HG02623 (cell line): ENCODE measurements around the gene UBQLNL.

ENCODE experiments used
- ATAC-seq: cut with Tn5 transposase; IDR thresholded peaks from one replicate; pipeline ENCODE4 v1.9.1; 2021; ENCODE audit warnings: moderate library complexity; ENCODE audit not compliant: unreplicated experiment

Gene UBQLNL

DNA sequence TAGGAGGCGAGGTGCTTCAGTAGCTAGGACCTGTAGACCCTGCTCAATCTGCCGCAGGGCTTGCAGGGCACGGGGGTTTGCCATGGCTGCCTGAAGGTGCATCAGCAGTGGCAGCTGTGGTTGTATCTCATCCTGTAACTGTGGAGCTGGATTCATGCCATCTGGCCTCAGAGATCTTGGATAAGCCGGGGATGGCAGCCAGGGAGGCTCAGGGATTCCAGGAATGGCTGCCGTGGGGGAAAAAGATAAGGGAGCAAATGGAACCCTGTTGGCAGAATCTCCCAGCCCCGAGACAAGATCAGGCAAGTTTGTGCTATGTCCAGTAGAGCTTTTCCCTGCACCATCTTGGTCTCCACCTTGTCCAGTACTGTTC is 8.6 kb downstream of the UBQLNL start:
- no peak for ATAC-seq

DNA sequence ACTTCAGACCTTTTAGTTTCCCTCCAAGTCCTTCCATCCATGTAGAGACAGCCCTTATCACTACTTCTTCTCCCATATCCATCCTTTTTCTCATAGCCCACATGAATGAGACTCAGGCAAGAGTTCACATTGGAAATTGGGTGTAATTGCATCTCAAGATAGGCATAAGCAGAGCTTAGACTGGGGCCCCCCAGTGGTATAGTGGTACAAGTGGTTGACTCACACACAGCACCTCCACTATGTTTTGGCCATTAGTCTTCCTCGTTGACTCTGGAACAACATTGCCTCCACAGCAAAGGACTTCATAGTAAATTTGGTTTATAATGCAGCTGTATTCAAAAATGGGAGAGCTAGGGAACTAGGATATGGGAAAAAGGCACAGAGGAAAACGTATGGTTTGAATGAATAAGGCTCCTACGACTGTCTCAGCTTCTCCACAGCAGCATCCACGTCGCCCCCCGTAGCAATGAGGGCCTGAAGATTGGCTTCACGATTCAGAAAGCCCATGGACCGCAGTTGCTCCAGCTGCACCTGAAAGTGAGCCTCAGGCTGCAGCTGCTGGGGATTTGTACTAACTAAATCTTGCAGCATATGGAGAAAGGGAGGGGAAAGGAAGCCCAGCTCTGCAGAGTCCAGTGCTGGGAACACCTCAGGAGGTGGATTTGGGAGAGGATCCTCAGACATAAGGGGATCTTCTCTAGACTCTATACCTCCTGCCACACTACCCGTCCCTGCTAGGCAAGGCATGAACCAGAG is 9.1 kb downstream of the UBQLNL start:
- ATAC-seq = no peak

DNA sequence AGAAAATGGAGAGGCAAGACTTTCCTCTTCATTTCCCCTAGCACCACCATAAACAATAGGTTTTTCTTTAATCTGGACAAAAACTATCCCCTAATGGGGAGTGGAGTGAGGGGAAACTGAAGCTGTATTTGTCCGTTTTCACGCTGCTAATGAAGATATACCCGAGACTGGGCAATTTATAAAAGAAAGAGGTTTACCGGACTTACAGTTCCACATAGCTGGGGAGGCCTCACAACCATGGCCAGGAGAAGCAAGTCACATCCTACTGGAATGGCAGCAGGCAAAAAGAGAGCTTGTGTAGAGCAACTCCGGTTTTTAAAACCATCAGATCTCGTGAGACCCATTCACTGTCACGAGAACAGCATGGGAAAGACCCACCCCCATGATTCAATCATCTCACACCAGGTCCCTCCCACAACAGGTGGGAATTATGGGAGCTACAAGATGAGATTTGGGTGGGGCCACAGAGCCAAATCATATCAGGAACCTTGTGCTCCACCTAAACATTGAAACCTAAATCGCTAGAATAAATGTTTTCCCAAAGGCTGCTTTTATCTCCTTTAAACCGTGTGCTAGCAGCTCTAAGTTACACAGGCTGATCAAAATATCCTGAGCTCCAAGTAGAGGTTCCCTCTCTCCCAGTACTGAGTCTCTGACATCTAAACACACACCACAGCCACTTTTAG is 11.0 kb downstream of the UBQLNL start:
- ATAC-seq = no peak

DNA sequence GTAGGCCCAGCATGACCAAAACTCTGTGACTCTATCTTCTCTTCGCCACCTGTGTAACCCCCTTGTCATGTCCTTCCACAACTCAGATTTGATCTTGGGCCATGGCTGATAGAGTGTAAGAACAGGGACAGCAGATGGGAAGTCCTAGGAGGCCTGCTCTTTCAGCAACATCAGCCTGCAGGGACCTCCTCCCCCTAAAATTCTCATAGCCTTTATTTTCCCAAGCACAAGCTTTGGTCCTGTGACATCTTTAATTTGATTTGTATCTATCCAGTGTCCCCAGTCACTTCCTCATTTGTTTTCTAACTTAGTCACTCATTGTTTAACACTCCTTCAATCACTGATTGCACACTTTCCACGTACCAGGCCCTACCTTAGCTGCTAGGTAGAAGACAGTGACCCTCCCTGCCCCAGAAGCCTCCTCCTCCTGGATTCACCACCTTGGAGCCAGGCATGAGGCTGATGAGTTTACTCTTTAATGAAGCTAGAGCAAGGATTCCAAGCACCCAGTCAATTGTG is 12.0 kb downstream of the UBQLNL start:
- ATAC-seq = no peak

DNA sequence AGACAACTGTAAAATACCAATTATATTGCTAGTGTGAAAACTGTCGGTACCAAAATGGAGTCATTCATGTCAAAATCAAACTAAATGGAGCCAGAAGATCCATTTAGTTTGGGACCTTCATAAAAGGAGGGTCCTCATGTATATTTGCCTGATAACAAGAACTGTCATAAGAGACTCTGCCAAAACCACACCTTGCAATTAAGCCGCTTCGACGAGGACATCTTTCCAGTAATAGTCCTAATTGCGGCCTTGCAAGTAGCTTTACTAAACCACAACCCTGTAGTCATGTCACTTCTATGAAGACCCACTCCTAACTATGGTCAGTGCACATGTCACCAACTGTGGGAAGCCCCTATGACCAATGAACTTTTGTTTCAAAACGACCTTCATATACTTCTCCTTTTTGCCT is 16.1 kb downstream of the UBQLNL start:
- ATAC-seq = no peak

DNA sequence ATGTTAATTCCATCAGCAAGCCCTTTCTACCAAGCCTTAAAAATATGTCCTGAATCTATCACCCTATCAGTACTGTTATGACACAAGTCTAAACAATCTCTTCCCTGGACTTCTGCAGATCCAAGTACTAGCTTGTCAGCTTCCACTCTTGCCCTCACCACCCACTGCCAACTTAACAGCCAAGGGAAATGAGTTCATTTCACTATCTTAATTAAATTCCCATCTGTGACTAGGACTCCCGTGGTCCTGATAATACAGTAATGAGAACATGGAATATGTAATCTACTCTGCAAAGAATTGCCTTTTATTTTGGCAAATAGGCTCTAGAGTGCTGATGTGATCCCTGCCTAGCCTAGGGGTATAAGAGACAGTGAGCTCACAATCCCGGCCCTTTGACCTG is 16.8 kb downstream of the UBQLNL start:
- no peak for ATAC-seq

DNA sequence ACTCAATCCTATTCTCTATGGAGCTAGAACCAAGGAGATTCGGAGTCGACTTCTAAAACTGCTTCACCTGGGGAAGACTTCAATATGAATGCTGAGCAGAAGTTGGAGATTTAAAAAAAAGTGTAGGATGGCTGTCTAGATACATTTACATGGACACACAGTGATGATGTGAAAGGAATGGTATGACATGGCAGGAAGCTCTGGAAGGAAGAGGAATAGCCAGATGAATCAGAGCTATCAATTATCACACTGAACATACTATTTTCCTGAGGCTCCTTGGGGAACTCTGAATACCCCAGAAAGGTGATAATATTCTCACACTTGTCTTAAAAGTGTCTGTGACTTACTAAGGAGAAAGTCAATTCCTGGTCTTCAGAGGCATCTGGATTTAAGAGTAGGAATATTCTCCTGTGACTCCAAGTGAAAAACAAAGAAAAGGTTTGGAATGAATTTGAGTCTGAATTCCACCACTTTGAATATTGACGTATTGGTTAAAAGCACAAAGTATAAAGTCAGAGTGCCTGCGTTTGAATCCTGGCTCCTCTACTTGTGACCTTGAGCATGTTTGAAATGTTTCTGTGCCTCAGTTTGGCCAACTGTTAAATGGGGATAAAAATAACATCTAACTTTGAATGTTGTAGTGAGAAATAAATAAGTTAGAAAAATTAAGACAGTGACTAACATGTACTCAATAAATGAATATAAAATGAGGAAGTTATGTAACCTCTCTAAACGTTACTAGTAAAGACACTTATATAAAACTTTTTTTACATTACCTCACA is 26.7 kb downstream of the UBQLNL start:
- no peak for ATAC-seq

DNA sequence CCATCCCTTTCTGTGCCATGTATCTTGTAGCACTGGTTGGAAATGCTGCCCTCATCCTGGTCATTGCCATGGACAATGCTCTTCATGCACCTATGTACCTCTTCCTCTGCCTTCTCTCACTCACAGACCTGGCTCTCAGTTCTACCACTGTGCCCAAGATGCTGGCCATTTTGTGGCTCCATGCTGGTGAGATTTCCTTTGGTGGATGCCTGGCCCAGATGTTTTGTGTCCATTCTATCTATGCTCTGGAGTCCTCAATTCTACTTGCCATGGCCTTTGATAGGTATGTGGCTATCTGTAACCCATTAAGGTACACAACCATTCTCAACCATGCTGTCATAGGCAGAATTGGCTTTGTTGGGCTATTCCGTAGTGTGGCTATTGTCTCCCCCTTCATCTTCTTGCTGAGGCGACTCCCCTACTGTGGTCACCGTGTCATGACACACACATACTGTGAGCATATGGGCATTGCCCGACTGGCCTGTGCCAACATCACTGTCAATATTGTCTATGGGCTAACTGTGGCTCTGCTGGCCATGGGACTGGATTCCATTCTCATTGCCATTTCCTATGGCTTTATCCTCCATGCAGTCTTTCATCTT is 27.6 kb downstream of the UBQLNL start:
- no peak for ATAC-seq

DNA sequence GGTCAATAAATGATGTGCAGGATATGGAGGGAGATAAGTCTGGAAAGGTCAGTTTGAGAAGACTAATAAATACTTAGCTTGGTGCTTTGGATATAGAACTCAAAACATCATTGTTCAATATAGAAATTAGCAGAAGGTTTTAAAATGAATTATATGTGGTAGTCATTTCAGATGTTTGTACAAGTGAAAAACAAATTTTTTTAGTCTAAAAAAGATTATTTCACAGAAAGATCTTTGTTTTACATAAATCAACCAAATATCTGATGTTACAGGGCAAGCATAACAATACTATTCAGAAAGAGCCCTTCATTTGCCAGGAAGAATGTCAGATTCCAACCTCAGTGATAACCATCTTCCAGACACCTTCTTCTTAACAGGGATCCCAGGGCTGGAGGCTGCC is 28.1 kb downstream of the UBQLNL start, which contains the start of gene OR52D1:
Gene OR52D1 (plus strand): TSS at position 301 of the 400 bp plus-strand sequence. CDS start 22 bp downstream, at position 323.
- no peak for ATAC-seq

DNA sequence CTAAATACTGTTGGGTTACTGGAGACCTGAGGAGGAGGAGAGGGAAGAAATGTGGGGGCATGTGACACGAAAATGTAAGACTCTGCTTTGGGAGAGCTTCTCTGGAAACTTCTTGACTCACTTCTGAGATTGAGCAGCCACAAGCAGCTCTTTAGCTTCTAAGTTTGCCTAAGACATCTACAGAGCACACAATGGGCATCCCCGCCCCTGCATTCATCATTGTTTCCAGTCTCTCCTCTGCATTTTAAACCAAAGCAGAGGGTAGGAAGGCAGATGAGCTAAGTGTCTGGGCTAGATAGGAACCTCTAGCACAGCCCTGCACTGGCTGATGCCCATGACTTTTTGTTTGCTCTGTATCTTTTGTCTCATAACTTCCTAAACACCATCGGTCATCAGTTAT is 30.1 kb downstream of the UBQLNL start:
- no peak for ATAC-seq

DNA sequence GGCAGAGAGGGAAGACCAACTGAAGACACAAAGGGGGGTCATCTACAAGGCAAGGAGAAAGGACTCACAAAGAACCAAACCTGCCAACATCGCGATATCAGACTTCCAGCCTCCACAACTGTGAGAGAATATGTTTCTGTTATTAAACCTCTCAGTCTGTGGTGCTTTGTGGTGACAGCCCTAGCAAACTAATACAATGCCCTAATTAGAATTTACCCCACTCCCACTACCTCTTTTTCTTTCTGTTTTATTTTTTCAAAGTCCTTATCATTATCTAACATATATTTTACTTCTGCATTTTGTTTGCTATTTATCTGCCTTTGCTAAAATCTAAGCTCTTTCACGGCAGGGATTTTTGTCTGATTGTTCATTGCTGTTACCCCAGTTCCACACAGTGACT is 30.5 kb downstream of the UBQLNL start:
- ATAC-seq = no peak

DNA sequence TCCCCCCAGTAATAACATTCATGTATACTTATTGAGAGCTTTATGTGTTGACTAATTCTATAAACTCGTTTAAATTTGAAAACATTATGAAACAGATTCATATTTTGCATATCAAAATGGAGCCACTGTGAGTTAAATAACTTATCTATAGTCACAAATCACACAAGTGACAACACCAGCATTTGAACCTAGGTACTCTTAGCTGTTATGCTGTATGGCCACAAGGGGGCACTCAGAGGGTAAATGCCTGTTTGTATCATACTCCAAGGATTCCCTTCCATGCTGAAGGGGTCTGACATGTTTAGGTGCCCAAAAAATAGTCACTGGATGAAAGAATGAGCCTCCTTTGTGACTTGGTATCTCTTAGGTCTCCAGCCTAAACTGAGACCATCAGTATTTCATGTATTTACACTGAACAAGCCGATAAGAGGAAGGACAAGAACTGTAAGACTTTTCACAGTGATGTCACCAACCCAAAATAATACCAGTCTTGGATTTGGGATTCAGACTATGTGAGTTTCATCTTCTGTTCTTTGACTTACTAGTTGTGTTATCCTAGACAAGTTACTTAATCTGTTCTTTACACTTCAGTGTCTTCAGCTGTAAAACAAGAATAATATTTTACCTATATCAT is 40.2 kb downstream of the UBQLNL start:
- no peak for ATAC-seq

DNA sequence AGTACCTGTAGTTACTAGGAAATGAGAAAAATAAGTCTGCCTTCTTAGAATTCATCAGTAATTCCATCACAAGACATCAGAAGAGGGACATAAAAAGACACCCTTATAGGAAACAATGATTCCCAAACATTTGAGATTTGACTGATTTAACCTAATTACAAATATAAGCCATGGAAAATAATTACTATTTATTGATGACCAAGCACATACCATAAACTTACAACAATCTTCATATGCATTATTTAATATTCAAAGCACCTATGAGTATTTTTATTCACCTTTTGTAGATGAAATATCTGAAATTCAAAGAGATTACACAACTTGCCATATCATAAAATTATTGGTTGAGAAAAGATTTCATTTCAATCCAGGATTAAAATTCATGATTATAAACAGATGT is 42.6 kb downstream of the UBQLNL start:
- ATAC-seq = no peak

DNA sequence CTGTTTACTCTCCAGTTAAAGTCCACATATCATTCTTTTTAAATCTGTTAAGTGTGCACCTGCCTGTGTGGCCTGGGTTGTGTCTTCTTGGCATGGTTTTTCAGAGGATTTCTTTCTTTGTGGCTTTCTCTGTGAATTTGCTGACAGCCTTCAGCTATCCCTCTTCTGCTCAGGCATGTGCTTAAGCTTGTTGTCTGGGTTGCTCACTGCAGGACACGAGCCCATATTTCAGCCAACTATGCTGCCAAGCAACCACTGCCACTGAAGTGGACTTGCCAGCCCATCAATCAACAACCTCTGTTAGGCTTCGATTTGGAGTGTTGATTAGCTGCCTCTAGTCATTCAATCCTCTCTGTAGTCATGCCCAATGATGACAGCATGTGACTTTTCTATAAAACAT is 49.0 kb downstream of the UBQLNL start:
- no peak for ATAC-seq
